Neural cell (in vitro differentiated cells): ENCODE results near the gene SGCD.

Source experiments
- CTCF ChIP-seq: fragments of 450-650 bp; IDR thresholded peaks from 2 replicates; pipeline ENCODE4 v1.5.1; 2014; ENCODE audit warnings: antibody characterized with exemption, mild to moderate bottlenecking, moderate library complexity; ENCODE audit not compliant: poor library complexity, severe bottlenecking
- EP300 ChIP-seq: fragments of 450-650 bp; conservative IDR thresholded peaks from 2 replicates; pipeline ENCODE4 v1.6.1; 2014; ENCODE audit warnings: antibody characterized with exemption, mild to moderate bottlenecking, moderate library complexity; ENCODE audit not compliant: poor library complexity, severe bottlenecking
- POLR2AphosphoS5 ChIP-seq: IDR thresholded peaks from 2 replicates; pipeline ENCODE4 v1.6.1; 2012
- REST ChIP-seq: IDR thresholded peaks from 2 replicates; pipeline ENCODE4 v1.6.1; 2012; ENCODE audit warnings: borderline replicate concordance
- SMC3 ChIP-seq: fragments of 450-650 bp; conservative IDR thresholded peaks from 2 replicates; pipeline ENCODE4 v1.6.1; 2014; ENCODE audit warnings: antibody characterized with exemption, mild to moderate bottlenecking, moderate library complexity; ENCODE audit not compliant: poor library complexity
- TAF1 ChIP-seq: IDR thresholded peaks from 2 replicates; pipeline ENCODE4 v1.6.1; 2012; ENCODE audit warnings: low read depth

GRCh38 chr5:156331845-156332244 lies 4.9 kb downstream of the SGCD start:
- no peak for TF ChIP-seq CTCF
- TF ChIP-seq REST = no peak
- no peak for TF ChIP-seq SMC3
- no peak for TF ChIP-seq EP300
- no peak for TF ChIP-seq POLR2AphosphoS5
- no peak for TF ChIP-seq TAF1
